SK-N-SH treated with all-trans-retinoic acid at 6 μM for 48 hours (cell line): ENCODE measurements around the gene TMEM132A.

Experiments
- ATAC-seq: fragments of 200-7000 bp; cut with Tn5 transposase; 3 replicates; pipeline ENCODE4 v1.9.1; 2020; ENCODE audit warnings: mild to moderate bottlenecking, moderate library complexity
- ARNTL ChIP-seq: fragments of 450-650 bp; formaldehyde crosslinking; IDR thresholded peaks from 2 replicates; pipeline ENCODE4 v1.5.0; 2020; ENCODE audit warnings: low read depth, mild to moderate bottlenecking, moderate library complexity, borderline replicate concordance
- BACH2 ChIP-seq: fragments of 250-450 bp; sonication (Bioruptor Pico); IDR thresholded peaks from 2 replicates; pipeline ENCODE4 v1.9.0; 2021; ENCODE audit warnings: mild to moderate bottlenecking, borderline replicate concordance
- CREB5 ChIP-seq: fragments of 250-450 bp; sonication (Bioruptor Pico); IDR thresholded peaks from 2 replicates; pipeline ENCODE4 v1.5.1; 2020; ENCODE audit warnings: low read depth, mild to moderate bottlenecking, moderate library complexity
- CSDC2 ChIP-seq: fragments of 250-450 bp; sonication (Bioruptor Pico); IDR thresholded peaks from 2 replicates; pipeline ENCODE4 v1.5.0; 2020; ENCODE audit warnings: mild to moderate bottlenecking, moderate library complexity
- CSRNP3 ChIP-seq: fragments of 250-450 bp; sonication (Bioruptor Pico); IDR thresholded peaks from 2 replicates; pipeline ENCODE4 v1.5.1; 2021; ENCODE audit warnings: mild to moderate bottlenecking, moderate library complexity
- ESRRG ChIP-seq: fragments of 250-450 bp; sonication (Bioruptor Pico); IDR thresholded peaks from 2 replicates; pipeline ENCODE4 v1.6.1; 2021; ENCODE audit warnings: mild to moderate bottlenecking
- GLIS3 ChIP-seq: fragments of 250-450 bp; sonication (Bioruptor Pico); IDR thresholded peaks from 2 replicates; pipeline ENCODE4 v1.5.0; 2020; ENCODE audit warnings: mild to moderate bottlenecking, moderate library complexity
- ISL1 ChIP-seq: fragments of 250-450 bp; sonication (Bioruptor Pico); IDR thresholded peaks from 2 replicates; pipeline ENCODE4 v2.1.2; 2022; ENCODE audit warnings: mild to moderate bottlenecking, moderate library complexity
- OSR1 ChIP-seq: fragments of 250-450 bp; sonication (Bioruptor Pico); IDR thresholded peaks from 2 replicates; pipeline ENCODE4 v1.8.0; 2022; ENCODE audit warnings: moderate library complexity, mild to moderate bottlenecking, inconsistent platforms
- PATZ1 ChIP-seq: fragments of 250-450 bp; sonication (Bioruptor Pico); IDR thresholded peaks from 2 replicates; pipeline ENCODE4 v1.8.0; 2020; ENCODE audit warnings: mild to moderate bottlenecking, moderate library complexity, borderline replicate concordance
- PPARA ChIP-seq: fragments of 250-450 bp; sonication (Bioruptor Pico); IDR thresholded peaks from 2 replicates; pipeline ENCODE4 v1.5.0; 2020; ENCODE audit warnings: mild to moderate bottlenecking, borderline replicate concordance
- RARB ChIP-seq: fragments of 250-450 bp; sonication (Bioruptor Pico); IDR thresholded peaks from 2 replicates; pipeline ENCODE4 v1.8.0; 2021; ENCODE audit warnings: mild to moderate bottlenecking, moderate library complexity
- SNAI2 ChIP-seq: fragments of 250-450 bp; sonication (Bioruptor Pico); IDR thresholded peaks from 2 replicates; pipeline ENCODE4 v1.5.0; 2020; ENCODE audit warnings: mild to moderate bottlenecking, moderate library complexity
- TCF4 ChIP-seq: fragments of 250-450 bp; sonication (Bioruptor Pico); IDR thresholded peaks from 2 replicates; pipeline ENCODE4 v1.8.0; 2021; ENCODE audit warnings: mild to moderate bottlenecking, moderate library complexity, borderline replicate concordance
- TOX ChIP-seq: fragments of 250-450 bp; sonication (Bioruptor Pico); IDR thresholded peaks from 2 replicates; pipeline ENCODE4 v1.8.0; 2021; ENCODE audit warnings: mild to moderate bottlenecking, moderate library complexity, borderline replicate concordance
- TSHZ2 ChIP-seq: fragments of 250-450 bp; sonication (Bioruptor Pico); IDR thresholded peaks from 2 replicates; pipeline ENCODE4 v1.5.0; 2020; ENCODE audit warnings: mild to moderate bottlenecking, moderate library complexity
- ZC3H10 ChIP-seq: fragments of 250-450 bp; sonication (Bioruptor Pico); IDR thresholded peaks from 2 replicates; pipeline ENCODE4 v1.5.1; 2021; ENCODE audit warnings: mild to moderate bottlenecking, moderate library complexity
- ZFP3 ChIP-seq: fragments of 250-450 bp; sonication (Bioruptor Pico); IDR thresholded peaks from 2 replicates; pipeline ENCODE4 v1.5.0; 2020; ENCODE audit warnings: mild to moderate bottlenecking, moderate library complexity
- ZFP30 ChIP-seq: fragments of 450-650 bp; formaldehyde crosslinking; IDR thresholded peaks from 2 replicates; pipeline ENCODE4 v1.5.0; 2022; ENCODE audit warnings: mild to moderate bottlenecking, moderate library complexity
- ZNF70 ChIP-seq: fragments of 450-650 bp; formaldehyde crosslinking; IDR thresholded peaks from 2 replicates; pipeline ENCODE4 v1.5.0; 2020; ENCODE audit warnings: mild to moderate bottlenecking, moderate library complexity
- ZNF8 ChIP-seq: fragments of 450-650 bp; formaldehyde crosslinking; IDR thresholded peaks from 2 replicates; pipeline ENCODE4 v1.5.0; 2020; ENCODE audit warnings: mild to moderate bottlenecking, moderate library complexity
- TF ChIP-seq, protein P1 (sequence below): fragments of 250-450 bp; sonication (Bioruptor Pico); IDR thresholded peaks from 2 replicates; pipeline ENCODE4 v1.8.0; 2021; ENCODE audit warnings: low read depth, mild to moderate bottlenecking, moderate library complexity, borderline replicate concordance

The TMEM132A gene

GRCh38 chr11:60950933-60951605, 26.8 kb downstream of the TMEM132A start:
- TF ChIP-seq ZNF8 (CRISPR knock-in tag) (no peak), TOX (no peak), ISL1 (CRISPR knock-in tag) (no peak)
- TF ChIP-seq, all 23 proteins: peak for 0
- no peak for ATAC-seq

GRCh38 chr11:60951606-60951903, 27.3 kb downstream of the TMEM132A start:
- ATAC-seq, result no peak
- TF ChIP-seq ZNF8 (CRISPR knock-in tag), result no peak
- no peak for TF ChIP-seq ZNF70
- TF ChIP-seq GLIS3 (CRISPR knock-in tag), result no peak
- TF ChIP-seq, protein P1, sequence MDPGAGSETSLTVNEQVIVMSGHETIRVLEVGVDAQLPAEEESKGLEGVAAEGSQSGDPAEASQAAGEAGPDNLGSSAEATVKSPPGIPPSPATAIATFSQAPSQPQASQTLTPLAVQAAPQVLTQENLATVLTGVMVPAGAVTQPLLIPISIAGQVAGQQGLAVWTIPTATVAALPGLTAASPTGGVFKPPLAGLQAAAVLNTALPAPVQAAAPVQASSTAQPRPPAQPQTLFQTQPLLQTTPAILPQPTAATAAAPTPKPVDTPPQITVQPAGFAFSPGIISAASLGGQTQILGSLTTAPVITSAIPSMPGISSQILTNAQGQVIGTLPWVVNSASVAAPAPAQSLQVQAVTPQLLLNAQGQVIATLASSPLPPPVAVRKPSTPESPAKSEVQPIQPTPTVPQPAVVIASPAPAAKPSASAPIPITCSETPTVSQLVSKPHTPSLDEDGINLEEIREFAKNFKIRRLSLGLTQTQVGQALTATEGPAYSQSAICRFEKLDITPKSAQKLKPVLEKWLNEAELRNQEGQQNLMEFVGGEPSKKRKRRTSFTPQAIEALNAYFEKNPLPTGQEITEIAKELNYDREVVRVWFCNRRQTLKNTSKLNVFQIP (CRISPR knock-in tag), result no peak
- no peak for TF ChIP-seq ESRRG (CRISPR knock-in tag)
- TF ChIP-seq CSRNP3 (CRISPR knock-in tag), result no peak
- no peak for TF ChIP-seq TOX
- TF ChIP-seq OSR1, result no peak
- TF ChIP-seq ZC3H10 (CRISPR knock-in tag), result no peak
- TF ChIP-seq ZFP3, result no peak
- no peak for TF ChIP-seq CSDC2
- TF ChIP-seq PPARA (CRISPR knock-in tag), result no peak
- no peak for TF ChIP-seq PATZ1 (CRISPR knock-in tag)
- no peak for TF ChIP-seq ISL1 (CRISPR knock-in tag)
- TF ChIP-seq RARB (CRISPR knock-in tag), result no peak
- TF ChIP-seq CREB5 (CRISPR knock-in tag), result no peak
- TF ChIP-seq TCF4 (CRISPR knock-in tag), result no peak
- TF ChIP-seq ARNTL (CRISPR knock-in tag), result no peak
- no peak for TF ChIP-seq BACH2
- no peak for TF ChIP-seq SNAI2 (CRISPR knock-in tag)
- TF ChIP-seq, all 23 proteins: peak for 0

GRCh38 chr11:60951904-60952741, 27.9 kb downstream of the TMEM132A start, which contains the start of gene SLC15A3:
Gene SLC15A3 (minus strand): TSS chr11:60952176. CDS start chr11:60951551, 625 bp downstream.
- TF ChIP-seq ZFP3, result no peak
- no peak for TF ChIP-seq PATZ1 (CRISPR knock-in tag)
- TF ChIP-seq ESRRG (CRISPR knock-in tag), result no peak
- TF ChIP-seq ISL1 (CRISPR knock-in tag), result no peak
- no peak for TF ChIP-seq CSDC2
- no peak for TF ChIP-seq TCF4 (CRISPR knock-in tag)
- TF ChIP-seq TOX, result no peak
- TF ChIP-seq TSHZ2 (CRISPR knock-in tag), result no peak
- no peak for TF ChIP-seq ZNF8 (CRISPR knock-in tag)
- no peak for TF ChIP-seq GLIS3 (CRISPR knock-in tag)
- TF ChIP-seq ZFP30 (CRISPR knock-in tag), result no peak
- ATAC-seq, result peak; percentile 22; the same call in 1 of the 3 replicates
